GM12873 (cell line): ENCODE results near the gene SRF.

ENCODE experiments used
- TF ChIP-seq, protein P1 (sequence below): IDR thresholded peaks from 2 replicates; pipeline ENCODE4 v1.5.1; 2012; ENCODE audit warnings: low read depth, mild to moderate bottlenecking, moderate library complexity, low read length, control low read depth; ENCODE audit not compliant: insufficient read depth; ENCODE audit errors: missing control alignments

The SRF gene

DNA sequence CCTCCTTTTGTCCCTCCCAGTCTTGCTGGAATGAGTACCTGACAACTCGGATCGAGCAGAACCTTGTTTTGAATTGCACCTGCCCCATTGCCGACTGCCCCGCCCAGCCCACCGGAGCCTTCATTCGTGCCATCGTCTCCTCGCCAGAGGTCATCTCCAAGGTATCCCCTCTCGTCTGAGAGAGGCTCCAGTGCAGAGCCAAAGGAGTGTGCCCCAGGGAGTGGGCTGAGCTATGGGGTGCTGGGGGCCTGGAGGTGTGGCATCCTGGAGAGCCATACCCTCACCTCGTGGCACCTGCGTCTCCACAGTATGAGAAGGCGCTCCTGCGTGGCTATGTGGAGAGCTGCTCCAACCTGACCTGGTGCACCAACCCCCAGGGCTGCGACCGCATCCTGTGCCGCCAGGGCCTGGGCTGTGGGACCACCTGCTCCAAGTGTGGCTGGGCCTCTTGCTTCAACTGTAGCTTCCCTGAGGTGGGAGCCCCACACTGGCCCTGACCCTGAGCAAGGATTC, 49.4 kb downstream of the SRF start:
- TF ChIP-seq, protein P1, sequence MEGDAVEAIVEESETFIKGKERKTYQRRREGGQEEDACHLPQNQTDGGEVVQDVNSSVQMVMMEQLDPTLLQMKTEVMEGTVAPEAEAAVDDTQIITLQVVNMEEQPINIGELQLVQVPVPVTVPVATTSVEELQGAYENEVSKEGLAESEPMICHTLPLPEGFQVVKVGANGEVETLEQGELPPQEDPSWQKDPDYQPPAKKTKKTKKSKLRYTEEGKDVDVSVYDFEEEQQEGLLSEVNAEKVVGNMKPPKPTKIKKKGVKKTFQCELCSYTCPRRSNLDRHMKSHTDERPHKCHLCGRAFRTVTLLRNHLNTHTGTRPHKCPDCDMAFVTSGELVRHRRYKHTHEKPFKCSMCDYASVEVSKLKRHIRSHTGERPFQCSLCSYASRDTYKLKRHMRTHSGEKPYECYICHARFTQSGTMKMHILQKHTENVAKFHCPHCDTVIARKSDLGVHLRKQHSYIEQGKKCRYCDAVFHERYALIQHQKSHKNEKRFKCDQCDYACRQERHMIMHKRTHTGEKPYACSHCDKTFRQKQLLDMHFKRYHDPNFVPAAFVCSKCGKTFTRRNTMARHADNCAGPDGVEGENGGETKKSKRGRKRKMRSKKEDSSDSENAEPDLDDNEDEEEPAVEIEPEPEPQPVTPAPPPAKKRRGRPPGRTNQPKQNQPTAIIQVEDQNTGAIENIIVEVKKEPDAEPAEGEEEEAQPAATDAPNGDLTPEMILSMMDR = no peak

DNA sequence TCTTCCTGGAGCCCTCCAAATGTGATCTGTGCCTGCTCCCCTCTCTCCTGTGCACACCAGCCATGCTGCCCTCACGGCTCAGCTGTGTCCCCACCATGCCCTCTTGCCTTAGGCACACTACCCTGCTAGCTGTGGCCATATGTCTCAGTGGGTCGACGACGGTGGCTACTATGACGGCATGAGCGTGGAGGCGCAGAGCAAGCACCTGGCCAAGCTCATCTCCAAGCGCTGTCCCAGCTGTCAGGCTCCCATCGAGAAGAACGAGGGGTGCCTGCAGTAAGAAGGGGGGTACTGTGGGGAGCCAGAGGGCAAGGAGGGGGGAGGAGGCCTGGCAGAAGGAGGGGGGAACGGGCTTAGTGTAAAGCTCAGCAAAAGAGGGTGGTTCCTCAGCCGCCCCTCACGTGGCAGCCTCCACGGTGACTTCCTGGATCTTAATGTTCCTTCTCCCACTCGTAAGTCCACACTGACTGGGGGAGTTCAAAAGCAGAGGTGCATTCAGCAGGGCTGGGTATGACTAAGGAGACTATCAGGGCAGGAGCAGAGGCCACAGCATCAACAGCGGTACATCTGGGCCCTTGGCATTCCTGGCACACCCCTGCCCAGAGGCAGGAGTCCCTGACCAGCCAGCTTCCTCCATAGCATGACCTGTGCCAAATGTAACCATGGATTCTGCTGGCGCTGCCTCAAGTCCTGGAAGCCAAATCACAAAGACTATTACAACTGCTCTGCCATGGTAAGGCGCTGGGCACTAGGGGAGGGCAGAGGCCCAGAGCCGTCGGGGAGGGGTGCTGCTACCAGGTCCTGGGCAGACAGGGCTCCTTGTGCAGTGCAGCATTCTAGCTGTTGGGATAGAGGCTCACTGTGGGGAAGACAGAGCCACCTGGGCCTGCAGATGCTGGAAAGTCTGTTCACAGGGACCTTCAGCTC, 50.2 kb downstream of the SRF start:
- TF ChIP-seq, protein P1 = no peak

DNA sequence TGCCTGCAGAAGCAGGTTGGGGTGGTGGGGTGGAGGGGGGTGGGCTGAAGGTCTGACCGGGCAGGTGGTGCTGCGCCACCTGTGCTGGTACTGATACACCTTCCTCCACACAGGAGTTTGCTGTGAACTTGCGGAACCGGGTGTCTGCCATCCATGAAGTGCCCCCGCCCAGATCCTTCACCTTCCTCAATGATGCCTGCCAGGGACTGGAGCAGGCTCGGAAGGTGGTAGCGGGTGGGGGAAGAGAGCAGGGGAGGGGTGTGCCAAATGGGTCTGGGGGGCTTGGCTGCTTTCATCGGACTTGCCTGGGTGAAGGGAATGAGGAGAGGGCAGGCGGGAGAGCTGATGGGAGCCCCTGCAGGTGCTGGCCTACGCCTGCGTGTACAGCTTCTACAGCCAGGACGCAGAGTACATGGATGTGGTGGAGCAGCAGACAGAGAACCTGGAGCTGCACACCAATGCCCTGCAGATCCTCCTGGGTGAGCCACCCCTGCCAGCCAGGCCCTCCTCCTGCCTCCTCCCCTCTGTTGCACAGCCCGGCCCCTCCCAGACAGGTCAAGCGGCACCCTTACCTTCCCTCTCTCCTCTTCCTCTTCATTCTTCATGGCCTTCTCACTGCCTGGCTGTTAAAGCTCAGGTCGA, 51.5 kb downstream of the SRF start:
- TF ChIP-seq, protein P1 = no peak

DNA sequence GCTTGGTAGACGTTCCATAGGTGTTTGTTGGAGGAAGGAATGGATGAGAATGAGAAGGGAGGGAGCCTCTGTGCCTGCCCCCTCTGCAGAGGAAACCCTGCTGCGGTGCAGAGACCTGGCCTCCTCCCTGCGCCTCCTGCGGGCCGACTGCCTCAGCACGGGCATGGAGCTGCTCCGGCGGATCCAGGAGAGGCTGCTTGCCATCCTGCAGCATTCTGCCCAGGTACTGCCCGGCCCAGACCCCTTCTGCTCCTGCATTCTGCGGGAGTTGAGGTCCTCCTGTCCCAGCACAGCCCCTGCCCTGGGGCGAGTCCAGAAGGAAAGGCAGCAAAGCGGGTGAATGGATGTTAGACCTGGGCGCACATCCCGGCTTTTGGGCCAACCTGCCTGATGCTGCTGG, 52.1 kb downstream of the SRF start:
- TF ChIP-seq, protein P1 = no peak

DNA sequence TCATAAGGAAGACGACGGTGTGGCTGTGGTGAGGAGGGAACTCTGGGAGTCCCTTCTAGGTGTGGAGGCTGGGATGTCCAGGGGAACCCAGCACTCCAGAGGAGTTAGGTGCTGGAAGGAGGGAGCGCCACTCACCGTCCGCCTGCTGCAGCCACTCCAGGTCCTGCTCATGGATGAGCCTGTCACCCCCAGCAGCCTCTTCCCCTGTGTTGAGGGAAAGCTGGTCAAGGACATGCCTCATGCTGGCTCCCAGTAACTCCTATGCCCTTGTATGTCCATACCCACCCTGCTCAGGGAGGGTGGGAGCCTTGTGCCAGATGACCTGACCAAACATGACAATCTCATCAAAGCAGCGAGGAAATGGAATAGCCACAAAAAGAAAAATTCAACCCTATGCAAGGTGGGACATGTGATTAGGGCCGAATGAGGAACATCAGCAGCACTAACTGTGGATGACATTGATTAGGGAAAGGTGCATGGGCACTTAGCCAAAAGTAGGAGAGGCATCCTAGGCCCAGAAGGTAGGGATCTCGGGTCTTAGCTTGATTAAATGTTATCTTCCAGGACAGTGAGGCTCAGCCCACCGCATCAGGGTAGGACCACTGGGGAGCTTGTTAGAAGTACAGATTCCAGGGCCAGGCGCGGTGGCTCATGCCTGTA, 55.3 kb downstream of the SRF start:
- TF ChIP-seq, protein P1 = no peak

DNA sequence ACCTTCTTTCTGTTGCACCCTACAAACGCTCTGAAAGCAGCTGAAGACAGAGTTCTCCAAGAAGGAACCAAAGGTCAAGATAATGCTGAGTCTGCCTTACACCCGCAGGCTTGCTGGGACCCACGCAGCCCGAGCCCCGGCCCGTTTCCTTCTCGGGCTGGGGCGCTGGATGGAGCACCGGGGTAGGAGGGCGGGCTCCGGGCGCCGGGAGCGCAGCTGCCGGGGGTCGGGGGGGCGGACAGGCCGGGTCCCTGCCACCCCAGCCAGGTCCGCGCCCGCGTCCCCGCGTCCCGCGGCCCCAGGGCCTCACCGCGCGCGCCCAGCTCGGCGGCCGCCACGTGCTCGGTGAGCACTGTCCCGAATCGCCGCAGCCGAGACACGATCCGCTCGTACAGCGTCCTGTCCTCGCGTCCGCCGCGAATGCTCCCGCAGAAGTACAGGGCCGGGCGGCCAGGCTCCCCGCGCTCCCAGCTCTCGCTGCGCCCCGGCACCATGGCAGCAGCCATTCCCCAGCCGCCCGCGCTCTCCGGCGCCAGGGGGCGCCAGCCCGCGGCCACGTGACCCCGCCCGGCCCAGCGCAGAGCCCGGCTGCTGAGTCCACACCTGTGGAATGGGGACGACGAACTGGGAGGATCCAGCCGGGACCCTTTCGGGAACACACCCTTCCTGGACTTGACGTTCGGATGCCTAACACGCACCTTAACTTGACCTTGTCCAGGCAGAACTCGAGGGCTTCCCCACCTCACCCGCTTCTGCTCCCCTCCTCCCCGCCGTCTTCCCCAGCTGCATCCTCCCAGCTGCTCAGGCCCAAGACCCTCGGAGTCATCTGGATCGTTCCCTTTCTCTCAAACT, 58.1 kb downstream of the SRF start, which contains the start of gene DNPH1:
TSS of gene DNPH1 (minus strand) at position 531 of the 852 bp plus-strand sequence. CDS start at position 506, 25 bp downstream.
- TF ChIP-seq, protein P1 = peak; percentile 88
